IPS DF 4.7 (cell line): Measurements from ENCODE around the gene RNGTT.
"Not testable (repeated sequence)": the region's sequence is repeated elsewhere in the genome, so short reads cannot be mapped to it uniquely, and the experiment has no call there.

Experiments
- DNase-seq: peaks from one replicate; pipeline ENCODE4 v3.0.0-alpha.2; 2013; ENCODE audit warnings: low spot score; ENCODE audit errors: extremely low read depth

The RNGTT gene

DNA sequence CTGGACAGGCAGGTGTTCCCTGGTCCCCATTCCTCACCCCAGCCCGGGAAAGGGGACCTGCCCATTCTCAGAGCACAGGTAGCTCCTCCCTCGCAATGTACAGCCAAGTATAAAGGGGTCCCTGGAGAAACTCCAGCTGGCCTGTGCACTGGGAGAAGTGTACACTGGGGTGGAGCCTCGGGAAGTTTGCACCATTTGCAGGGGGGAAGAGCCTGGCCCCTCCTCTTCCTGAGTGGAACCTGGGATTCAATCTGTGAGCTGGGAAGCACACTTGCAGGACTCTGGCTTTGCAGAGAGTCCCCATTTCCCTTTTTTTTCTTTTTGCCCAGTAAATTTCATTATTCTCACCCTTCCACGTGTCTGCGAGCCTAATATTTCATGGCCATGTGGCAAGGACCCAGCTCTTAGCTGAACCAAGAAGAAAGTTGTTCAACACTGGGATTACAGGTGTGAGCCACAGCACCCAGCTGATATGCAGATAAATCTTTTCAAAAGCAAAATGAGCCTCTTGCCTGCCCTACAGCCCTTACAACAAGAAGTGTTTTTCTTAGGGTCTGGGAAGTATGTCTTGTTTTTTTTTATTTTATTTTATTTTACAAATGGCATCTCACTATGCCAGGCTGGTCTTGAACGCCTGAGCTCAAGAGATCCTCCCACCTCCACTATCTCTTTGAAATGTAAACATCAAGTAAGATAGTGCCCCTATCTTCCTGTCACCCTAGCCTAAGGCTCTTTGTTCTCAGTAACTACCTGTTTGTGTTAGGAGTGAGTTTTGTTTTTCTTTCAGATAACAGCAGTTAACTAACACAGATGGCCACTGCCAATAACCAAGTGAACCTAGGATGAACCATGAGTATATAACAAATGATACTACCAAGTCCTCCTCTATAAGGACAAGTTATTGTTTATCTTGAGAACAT is 9.3 kb upstream of the RNGTT start:
- DNase-seq, result no peak

- DNase-seq, result no peak
Measured at GRCh38 chr6:88970301-88970700, 6.9 kb upstream of the RNGTT start.

- not testable (repeated sequence) for DNase-seq
Measured at GRCh38 chr6:88969255-88969654, 5.8 kb upstream of the RNGTT start.

DNA sequence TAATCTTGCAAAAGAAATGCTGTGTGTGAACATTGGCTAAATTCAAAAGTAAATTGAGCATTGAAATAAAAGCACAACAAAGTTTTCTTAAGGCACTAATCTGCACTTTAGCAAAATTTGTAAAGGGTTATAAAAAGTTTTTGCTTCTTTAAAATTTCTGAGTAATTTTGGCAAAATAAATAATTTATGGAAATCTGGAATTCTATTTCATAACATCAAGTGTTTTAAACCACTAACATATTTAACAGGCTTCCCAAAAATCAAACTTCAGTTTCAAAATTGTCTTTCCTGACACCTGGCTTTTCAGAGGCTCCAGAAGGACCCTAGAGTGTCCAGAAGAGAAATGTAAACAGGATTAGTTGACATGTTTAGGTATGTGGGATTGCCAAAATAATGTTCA is 4.5 kb upstream of the RNGTT start:
- DNase-seq, result no peak

DNA sequence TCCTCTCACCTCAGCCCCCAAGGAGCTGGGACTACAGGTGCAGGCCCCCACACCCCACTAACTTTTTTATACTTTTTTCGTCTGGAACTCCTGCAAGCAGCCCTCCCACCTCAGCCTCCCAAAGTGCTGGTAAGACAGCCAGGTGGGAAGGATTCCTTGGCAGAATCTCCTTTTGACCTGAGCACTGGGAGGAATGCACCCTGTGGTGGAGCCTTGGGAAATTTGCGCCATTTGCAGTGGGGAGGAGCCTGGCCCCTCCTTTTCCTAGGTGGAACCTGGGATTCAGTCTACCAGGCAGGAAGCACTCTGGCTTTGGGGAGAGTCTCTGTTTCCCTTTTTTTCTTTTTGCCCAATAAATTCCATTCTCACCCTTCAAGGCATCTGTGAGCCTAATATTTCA is 2.3 kb upstream of the RNGTT start:
- DNase-seq, result no peak

GRCh38 chr6:88964509-88964908 is 1.1 kb upstream of the RNGTT start:
- DNase-seq, result no peak

DNA sequence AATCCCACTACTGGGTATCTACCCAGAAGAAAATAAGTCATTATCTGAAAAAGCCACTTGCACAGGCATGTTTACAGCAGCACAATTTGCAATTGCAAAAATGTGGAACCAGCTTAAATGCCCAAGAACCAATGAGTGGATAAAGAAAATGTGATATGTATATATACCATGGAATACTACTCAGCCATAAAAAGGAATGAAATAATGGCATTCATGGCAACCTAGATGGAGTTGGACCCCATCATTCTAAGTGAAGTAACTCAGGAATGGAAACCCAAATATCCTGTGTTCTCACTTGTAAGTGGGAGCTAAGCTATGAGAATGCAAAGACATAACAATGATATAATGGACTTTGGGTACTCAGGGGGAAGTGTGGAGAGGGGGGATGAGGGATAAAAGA is 4.6 kb downstream of the RNGTT start:
- DNase-seq, result no peak

- DNase-seq, result no peak
Measured at GRCh38 chr6:88953550-88954386, 9.7 kb downstream of the RNGTT start.

DNA sequence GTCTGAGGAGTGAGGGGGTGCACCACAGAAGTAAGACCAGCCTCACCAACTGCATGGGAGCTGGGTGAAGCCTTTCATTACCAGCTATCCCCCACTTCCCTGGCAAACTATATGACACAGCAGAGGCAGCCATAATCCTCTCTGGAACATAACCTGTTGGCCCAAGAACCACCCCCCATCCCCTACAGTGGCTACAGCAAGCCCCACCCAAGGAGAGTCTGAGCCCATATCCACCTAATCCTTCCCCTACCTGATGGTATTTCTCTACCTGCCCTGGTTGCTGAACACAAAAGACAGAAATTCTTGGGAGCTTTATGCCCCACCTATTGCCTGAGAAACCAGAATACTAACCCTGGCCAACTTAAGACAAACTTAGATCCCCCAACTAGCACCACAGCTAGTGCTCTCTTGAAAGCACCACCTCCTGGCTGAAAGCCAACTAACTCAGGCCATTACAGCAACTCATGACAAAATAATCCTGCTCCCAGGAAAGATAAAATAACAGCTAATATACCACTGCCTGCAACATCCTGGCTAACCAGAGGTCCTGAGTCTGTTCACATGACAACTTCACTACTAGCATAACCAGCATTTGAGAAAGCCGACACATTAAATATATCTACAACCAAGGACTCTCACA is 11.2 kb downstream of the RNGTT start:
- DNase-seq, result no peak

- DNase-seq, result no peak
Measured at GRCh38 chr6:88945415-88946008, 17.9 kb downstream of the RNGTT start.

DNA sequence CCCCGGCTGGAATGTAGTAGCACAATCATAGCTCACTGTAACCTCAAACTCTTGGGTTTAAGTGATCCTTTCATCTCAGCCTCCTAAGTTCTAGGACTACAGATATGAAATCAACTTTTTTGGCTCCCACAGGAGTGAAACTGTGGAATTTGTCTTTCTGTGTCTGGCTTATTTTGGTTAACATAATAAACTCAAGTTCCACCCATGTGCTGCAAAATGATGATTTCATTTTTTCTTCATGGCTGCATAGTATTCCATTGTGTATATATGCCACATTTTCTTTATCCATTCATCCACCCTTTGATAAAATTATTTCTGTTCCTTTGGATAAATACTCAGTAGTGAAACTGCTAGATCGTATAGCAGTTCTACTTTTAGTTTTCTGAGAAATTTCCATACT is 29.9 kb downstream of the RNGTT start:
- no peak for DNase-seq

DNA sequence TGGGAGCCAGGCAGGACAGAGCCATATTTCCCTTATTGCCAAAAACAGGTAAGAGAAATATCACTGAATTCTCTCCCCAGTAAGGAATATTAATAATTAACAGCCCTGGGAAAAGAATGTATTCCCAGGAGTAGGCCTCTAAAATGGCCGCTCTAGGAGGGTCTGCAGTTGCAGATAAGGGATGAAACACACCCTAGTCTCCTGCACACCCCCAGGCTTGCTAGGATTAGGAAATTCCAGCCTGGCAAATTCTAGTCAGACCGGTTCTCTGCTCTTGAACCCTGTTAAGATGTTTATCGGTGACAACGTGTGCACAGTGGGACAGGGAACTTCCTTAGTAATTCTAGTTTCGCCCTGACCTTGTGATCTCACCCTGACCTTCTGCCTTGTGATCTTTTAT is 31.4 kb downstream of the RNGTT start:
- not testable (repeated sequence) for DNase-seq

DNA sequence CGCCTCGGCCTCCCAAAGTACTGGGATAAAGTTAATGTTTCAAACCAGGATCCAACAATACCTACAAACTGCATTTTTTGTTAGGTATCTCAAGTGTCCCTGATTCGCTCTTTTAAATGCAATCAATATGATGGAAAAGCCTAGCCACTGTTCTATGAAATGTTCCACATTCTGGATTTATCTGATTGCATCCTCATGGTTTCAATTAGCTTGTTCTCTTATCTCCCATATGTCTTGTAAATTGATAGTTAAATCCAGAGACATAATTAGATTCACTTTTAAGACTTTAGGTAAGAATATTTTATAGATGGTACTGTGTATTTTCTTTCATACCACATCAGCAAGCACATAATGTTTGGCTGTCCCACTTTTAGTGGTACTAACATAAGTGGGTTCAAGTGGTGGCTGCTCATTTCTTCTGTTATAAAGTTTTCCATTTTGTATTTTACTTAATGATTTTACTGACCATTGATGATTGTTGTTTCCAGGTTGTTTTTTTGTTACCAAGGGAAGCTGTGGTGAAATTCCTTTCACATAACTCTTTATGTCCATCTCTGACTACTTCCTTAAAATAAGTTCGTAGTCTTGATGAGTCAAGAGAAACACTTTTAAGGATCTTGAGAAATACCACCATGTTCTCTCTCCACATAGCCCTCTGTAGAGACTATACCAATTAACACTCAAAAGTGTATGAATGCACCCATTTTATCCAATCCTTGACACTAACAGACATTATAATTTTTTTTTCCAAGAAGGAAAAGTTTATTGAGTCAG is 40.5 kb downstream of the RNGTT start:
- DNase-seq, result no peak

DNA sequence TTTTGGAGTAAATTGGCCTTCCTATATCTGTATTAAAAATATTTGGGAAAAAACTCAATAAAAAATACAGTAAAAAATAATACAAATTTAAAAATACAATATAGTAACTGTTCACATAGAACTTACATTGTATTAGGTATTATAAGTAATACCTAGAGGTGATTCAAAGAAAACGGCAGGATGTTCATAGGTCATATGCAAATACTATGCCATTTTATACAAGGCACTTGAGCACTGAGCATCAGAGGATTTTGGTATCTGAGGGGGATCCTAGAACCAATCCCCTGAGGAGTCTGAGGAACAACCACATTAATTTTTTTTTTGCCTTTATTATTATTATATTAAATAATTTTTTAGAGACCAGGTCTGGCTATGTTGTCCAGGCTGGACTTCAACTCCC is 41.7 kb downstream of the RNGTT start:
- no peak for DNase-seq

DNA sequence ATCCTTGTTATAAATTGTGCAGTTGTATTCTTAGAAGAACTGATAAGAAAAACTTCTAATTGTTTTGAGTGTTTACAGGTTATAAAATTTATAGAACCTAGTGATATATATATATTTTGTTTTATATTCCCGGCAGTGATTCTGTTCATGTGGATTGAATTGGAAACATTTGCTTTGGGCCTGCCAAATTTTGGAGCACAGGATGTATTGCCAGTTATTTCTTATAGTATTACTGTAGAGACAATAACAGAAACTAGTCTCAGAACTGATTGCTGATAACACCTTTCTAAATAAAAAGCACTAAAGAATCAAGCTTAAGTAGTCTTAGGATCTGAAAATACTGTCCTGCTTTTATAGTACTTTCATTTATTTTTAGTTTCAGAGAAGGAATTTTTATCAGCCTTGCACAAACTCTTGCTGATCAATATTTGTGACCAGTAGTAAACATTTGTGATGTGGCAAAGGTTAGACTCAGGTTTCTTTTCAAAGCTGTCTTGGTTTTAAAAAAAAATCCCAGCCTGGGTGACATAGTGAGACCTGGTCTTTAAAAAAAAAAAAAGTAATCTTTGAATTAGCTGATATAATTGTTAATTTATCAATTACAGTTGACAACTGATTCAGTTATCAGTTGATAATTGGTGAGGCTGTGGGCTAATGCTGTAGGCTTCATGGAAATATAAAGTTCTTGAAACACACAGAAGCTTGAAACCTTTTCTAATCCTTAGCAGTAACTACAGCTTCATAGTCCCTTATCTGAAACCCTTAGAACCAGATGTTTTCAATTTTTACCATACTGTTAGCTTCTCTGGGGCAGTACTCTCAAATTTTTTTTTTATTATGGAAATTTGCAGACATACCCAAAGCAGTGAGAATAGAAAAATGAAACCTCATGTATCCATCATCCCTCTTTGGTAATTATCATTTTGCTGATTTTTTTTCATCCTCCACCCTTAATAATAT is 42.4 kb downstream of the RNGTT start:
- no peak for DNase-seq

GRCh38 chr6:88920088-88920487 is 43.3 kb downstream of the RNGTT start:
- no peak for DNase-seq

DNA sequence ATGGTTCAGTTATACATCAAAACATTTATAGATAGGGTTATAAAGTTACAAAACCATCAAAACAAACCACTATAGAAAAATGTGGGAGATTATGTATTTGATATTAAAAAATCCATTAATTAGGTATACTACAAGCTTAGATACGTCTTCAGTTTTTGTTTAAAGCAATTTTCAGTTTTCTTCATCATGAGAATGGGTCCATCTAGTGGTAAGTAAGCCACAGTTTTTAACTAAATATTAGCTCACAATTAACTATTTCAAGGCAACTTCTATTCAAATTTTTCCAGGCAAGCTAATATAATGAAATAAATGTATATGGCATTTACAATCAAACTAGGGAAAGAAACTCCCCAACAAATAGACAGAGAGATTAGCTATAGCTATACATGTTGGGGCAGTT is 44.4 kb downstream of the RNGTT start:
- DNase-seq, result no peak

- DNase-seq, result no peak
Measured at GRCh38 chr6:88916615-88917208, 46.7 kb downstream of the RNGTT start.

- no peak for DNase-seq
Measured at GRCh38 chr6:88914895-88915598, 48.4 kb downstream of the RNGTT start.
